Measurements from ENCODE around the gene CYP1B1.
"Not testable (repeated sequence)": the region's sequence is repeated elsewhere in the genome, so short reads cannot be mapped to it uniquely, and the experiment has no call there.

The CYP1B1 gene

GRCh38 chr2:38098421-38099098 lies 22.6 kb upstream of the CYP1B1 start:
- no peak for FAIRE-seq

GRCh38 chr2:38097988-38098385 lies 22.0 kb upstream of the CYP1B1 start:
- no peak for FAIRE-seq

GRCh38 chr2:38097258-38097987 lies 21.5 kb upstream of the CYP1B1 start:
- no peak for FAIRE-seq

GRCh38 chr2:38095996-38096861 lies 20.3 kb upstream of the CYP1B1 start:
- FAIRE-seq: no peak

GRCh38 chr2:38095079-38095995 lies 19.4 kb upstream of the CYP1B1 start:
- FAIRE-seq: no peak

- FAIRE-seq: no peak
These were observed 17.7 kb upstream of the CYP1B1 start for GRCh38 chr2:38093527-38094165.

- FAIRE-seq: no peak
These were observed 16.4 kb upstream of the CYP1B1 start for GRCh38 chr2:38092196-38092902.

GRCh38 chr2:38091760-38092159 lies 15.8 kb upstream of the CYP1B1 start:
- FAIRE-seq: no peak

GRCh38 chr2:38090928-38091327 lies 15.0 kb upstream of the CYP1B1 start:
- FAIRE-seq: no peak

GRCh38 chr2:38090212-38090611 lies 14.3 kb upstream of the CYP1B1 start:
- not testable (repeated sequence) for FAIRE-seq

GRCh38 chr2:38085998-38086698 lies 10.2 kb upstream of the CYP1B1 start:
- not testable (repeated sequence) for FAIRE-seq

GRCh38 chr2:38084556-38084955 lies 8.6 kb upstream of the CYP1B1 start:
- FAIRE-seq: not testable (repeated sequence)

- FAIRE-seq: not testable (repeated sequence)
These were observed 6.8 kb upstream of the CYP1B1 start for GRCh38 chr2:38082727-38083126.

GRCh38 chr2:38080346-38080745 lies 4.4 kb upstream of the CYP1B1 start:
- no peak for FAIRE-seq

GRCh38 chr2:38079116-38080052 lies 3.4 kb upstream of the CYP1B1 start:
- FAIRE-seq: no peak

GRCh38 chr2:38077431-38077769 lies 1.4 kb upstream of the CYP1B1 start:
- no peak for FAIRE-seq

- no peak for FAIRE-seq
These were observed 919 bp upstream of the CYP1B1 start for GRCh38 chr2:38076710-38077430.

- no peak for FAIRE-seq
These were observed 280 bp upstream of the CYP1B1 start for GRCh38 chr2:38076152-38076709.
